HG02943 (cell line): ENCODE results near the gene ARFGAP1.
"Not testable (repeated sequence)": the region's sequence is repeated elsewhere in the genome, so short reads cannot be mapped to it uniquely, and the experiment has no call there.

Experiments
- ATAC-seq: cut with Tn5 transposase; IDR thresholded peaks from one replicate; pipeline ENCODE4 v1.9.1; 2021; ENCODE audit warnings: mild to moderate bottlenecking, low read depth, moderate library complexity; ENCODE audit not compliant: unreplicated experiment

The ARFGAP1 gene

GRCh38 chr20:63239431-63239830, 33.2 kb upstream of the ARFGAP1 start:
- ATAC-seq = no peak

- no peak for ATAC-seq
These were observed 32.6 kb upstream of the ARFGAP1 start for GRCh38 chr20:63240004-63240403.

GRCh38 chr20:63241272-63241671, 31.3 kb upstream of the ARFGAP1 start:
- ATAC-seq = no peak

GRCh38 chr20:63242736-63243135, 29.9 kb upstream of the ARFGAP1 start:
- no peak for ATAC-seq

GRCh38 chr20:63243604-63244247, 28.9 kb upstream of the ARFGAP1 start:
- no peak for ATAC-seq

DNA sequence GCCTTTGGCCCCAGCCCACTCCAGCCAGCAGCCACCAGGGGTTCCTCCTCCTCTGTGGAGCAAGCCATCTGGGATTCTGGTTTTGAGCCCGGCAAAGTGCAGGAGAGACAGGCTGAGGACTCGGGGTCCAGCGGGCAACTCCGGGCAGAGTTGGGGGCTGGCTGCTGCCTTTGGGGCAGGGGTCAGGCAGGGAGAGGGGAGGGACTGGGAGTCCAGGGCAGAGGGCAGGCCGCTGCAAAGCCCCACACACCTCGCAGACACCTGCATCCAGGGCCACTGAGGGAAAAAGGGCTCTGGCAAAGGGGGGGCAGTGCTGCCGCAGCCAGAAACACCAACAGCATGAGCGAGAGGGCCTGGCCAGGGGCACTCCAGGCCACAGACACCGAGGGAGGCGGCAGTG, 28.1 kb upstream of the ARFGAP1 start:
- no peak for ATAC-seq

- no peak for ATAC-seq
These were observed 25.9 kb upstream of the ARFGAP1 start for GRCh38 chr20:63246490-63247288.

DNA sequence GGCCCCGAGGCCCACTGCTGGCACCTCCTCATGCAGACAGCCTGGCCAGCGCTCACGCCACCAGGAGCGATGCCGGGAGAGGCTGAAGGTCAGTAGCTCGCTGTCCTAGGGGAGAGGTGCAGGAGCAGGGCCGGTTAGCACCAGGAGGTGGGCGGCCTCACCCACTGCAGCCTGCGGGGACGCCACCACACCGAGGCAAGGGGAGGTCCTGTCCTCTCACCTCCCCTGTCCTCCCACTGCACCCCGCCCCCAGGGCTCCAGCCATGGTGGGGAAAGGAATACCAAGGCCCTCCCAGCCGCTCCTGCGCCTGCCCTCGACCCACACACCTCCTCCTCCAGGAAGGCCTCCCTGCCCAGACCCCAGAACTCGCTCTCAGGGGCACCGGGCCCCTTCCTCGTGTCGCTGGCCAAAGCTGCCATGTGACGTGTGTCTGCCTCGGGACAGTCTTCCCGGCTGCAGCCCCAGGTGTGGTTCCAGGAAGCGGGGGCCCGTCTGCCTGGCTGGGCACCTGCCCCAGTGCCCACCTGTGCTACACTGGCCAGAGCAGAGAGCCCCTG, 24.9 kb upstream of the ARFGAP1 start:
- ATAC-seq = no peak

DNA sequence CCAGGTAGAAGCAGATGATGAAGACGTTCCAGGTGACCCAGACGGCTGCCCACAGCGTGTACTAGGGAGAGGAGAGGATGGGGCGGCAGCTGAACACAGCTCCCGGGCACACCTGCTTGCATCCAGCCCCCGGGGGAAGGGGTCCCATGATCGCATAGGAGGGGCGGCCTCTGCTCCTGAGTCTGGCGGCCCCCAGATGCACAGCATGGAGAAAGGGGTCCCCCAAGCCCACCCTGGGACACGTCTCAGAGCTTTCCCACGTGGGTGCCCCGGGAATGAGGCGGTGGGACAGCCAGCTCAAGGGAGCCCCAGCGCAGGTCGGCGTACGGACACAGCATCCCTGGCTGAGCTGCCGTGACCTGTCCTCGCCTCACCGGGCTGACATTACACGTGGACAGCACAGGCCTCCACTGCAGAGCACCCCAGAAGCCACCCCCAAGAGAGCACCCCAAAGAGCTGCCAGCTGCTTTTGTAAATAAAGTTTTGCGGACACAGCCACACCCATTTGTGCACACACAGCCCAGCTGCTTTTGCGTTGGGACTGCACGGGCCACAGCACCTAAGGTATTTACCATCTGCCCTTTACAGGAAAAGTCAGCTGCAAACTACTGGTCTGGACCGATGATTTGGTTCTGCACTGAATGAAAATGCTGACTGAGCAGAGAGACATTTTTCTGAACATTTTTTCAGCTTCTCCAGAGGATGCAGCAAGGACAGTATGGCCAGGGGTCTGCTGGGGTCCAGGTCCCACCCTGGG, 23.6 kb upstream of the ARFGAP1 start:
- no peak for ATAC-seq

DNA sequence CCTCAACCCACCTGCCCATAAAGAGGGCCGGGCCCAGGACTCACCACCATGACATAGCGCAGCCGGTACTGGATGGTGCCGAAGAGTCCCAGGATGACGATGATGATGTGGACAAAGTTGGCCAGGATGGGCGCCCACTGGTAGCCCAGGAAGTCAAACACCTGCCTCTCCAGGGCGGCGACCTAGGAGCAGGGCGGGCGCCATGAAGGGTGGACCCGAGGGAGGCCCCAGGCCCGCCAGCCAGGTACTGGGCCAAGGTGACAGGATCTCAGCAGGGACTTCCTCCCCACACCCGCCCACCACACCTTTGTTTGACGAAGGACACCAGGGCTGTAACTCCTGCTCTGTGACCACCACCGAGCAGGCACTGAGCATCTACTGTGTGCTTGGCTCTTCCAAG, 22.7 kb upstream of the ARFGAP1 start:
- no peak for ATAC-seq

DNA sequence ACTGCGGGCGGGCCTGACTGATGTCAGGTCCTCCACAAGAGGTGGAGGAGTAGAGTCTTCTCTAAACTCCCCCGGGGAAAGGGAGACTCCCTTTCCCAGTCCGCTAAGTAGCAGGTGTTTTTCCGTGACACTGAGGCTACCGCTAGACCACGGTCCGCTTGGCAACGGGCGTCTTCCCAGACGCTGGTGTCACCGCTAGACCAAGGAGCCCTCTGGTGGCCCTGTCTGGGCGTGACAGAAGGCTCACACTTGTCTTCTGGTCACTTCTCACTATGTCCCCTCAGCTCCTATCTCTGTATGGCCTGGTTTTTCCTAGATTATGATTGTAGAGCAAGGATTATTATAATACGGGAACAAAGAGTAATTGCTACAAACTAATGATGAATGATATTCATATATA, 21.3 kb upstream of the ARFGAP1 start:
- not testable (repeated sequence) for ATAC-seq

- ATAC-seq = no peak
These were observed 20.3 kb upstream of the ARFGAP1 start for GRCh38 chr20:63252284-63252711.

- ATAC-seq = no peak
These were observed 19.6 kb upstream of the ARFGAP1 start for GRCh38 chr20:63253065-63253437.

GRCh38 chr20:63253438-63254231, 19.0 kb upstream of the ARFGAP1 start:
- ATAC-seq = no peak

- ATAC-seq = no peak
These were observed 18.4 kb upstream of the ARFGAP1 start, which contains the start of gene NKAIN4 for GRCh38 chr20:63254232-63254605. NKAIN4 (minus strand) TSS chr20:63254463; CDS start chr20:63254450, 13 bp downstream.

DNA sequence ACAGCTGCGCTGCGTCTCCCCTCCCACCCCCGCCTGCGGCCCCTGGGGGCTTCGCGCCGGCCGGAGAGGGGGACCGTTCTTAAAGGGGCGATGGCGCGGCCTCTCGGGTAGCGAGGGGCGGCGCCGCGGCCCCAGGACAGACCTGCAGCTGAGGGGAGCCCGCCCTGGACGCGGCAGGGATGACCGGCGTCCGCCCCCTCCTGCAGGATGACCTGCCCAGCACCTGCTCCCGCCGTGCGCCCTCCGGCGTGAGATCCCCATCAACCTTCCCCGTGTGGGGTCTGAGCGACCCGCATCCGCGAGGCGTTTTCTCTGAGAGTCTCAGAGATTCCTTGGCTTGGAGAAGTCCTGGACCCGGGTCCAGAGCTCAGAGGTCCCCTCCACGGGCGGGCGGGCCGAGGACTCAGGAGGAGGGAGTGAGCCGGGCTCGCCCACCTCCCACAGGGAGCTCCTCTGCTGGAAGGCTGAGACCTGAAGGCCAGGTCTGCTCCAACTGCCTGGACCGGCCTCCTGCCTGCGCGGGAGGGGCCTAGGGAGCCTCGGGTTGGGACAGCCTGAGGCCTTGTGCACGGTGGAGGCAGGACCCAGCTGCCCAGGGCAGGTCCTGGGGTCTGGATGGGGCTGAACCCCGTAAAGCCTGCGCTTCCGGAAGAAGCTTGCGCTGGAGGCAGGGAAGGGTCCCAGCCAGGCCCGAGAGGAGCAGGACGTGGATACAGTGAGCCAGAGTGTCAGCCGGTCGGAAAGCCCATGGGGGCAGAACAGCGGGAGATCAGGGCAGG, 17.8 kb upstream of the ARFGAP1 start:
- no peak for ATAC-seq

DNA sequence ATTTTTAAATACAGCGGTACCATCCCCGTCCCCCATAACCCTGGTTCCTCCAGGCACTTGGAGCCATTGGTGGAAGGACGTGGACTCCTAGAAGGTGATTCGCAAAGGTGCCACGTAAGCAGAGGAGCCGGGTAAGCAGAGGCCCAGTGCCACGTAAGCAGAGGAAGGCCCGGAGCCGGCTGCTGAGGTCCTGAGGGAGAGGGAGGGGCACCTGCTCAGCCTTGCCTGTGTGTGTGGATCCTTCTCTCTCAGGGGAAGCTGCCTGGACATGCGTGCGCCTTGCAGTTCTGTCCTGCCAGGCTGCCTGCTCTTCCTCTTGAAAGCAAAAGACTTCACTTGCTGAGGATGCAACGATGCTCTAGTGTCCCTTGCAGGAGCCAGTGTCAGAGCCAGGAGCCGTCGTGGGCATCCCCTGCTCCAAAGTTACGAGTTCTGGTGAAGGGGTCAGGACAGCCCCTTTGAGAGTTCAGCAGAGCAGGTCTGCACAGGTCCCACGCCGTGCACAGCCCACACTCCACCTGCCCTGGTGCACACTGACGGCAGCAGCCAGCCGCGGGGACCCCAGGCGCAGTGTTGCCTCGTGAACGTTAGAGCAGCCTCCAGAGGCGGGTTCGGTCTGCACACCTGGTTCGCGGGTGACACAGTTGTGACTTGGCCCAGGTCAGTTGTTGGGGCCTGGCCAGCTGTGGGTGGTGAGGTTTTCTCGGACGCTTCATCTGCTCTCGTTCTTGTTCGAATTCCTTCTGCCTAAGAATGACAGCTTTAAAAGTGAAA, 16.5 kb upstream of the ARFGAP1 start:
- no peak for ATAC-seq

DNA sequence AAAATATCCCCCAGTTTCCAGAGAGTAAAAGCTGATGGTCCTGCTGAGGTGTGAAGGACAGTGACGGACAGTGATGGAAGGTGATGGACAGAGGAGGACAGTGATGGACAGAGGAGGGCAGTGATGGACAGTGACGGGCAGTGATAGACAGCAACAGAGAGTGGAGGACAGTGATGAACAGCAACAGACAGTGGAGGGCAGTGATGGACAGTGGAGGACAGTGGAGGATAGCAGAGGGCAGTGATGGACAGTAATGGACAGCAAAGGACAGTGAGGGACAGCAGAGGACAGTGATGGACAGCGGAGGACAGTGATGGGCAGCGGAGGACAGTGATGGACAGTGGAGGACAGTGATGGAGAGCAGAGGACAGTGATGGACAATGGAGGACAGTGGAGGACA, 15.7 kb upstream of the ARFGAP1 start:
- no peak for ATAC-seq

GRCh38 chr20:63257629-63258028, 15.0 kb upstream of the ARFGAP1 start:
- no peak for ATAC-seq
